PC-3 (cell line): ENCODE measurements around the gene AFF1. TPM values are rescaled to one million over a fixed set of nuclear protein-coding genes. Genes with fewer than 3 reads are reported as not detected.

Experiments used
- ATAC-seq: fragments of 200-7000 bp; cut with Tn5 transposase; 2 replicates; pipeline ENCODE4 v1.9.1; 2020; ENCODE audit warnings: mild to moderate bottlenecking, moderate library complexity
- BruUV-seq: library from RNA; stranded (reverse); fragments of 400-500 nt; replicated peaks from 2 replicates; lab custom pipeline; 2021; lab: Mats Ljungman, UMichigan
- CTCF ChIA-PET: fragments of 300-600 bp; sonication (Branson Sonifier 250); formaldehyde crosslinking; loops from one replicate; lab custom pipeline; 2022; ENCODE audit warnings: antibody characterized with exemption; lab: Charles Lee
- POLR2A ChIA-PET: fragments of 300-600 bp; sonication (Branson Sonifier 250); formaldehyde crosslinking; loops from one replicate; lab custom pipeline; 2022; ENCODE audit warnings: antibody characterized with exemption; ENCODE audit not compliant: unreplicated experiment; lab: Charles Lee
- DNase-seq: peaks from one replicate; pipeline ENCODE4 v3.0.0-alpha.2; 2015
- H2AFZ ChIP-seq: fragments of 300-600 bp; sonication (generic); 2 replicates; pipeline ENCODE4 v1.6.0; 2016; ENCODE audit warnings: antibody characterized with exemption, low read length
- H3F3A ChIP-seq: fragments of 300-600 bp; sonication (generic); one replicate; pipeline ENCODE4 v1.6.0; 2017; ENCODE audit warnings: antibody characterized with exemption, low read length, control low read depth, mild to moderate bottlenecking; ENCODE audit not compliant: unreplicated experiment
- H3K27ac ChIP-seq: fragments of 300-600 bp; sonication (generic); 2 replicates; pipeline ENCODE4 v1.5.1; 2016; ENCODE audit warnings: mild to moderate bottlenecking, low read length
- H3K27me3 ChIP-seq: fragments of 300-600 bp; sonication (generic); 2 replicates; pipeline ENCODE4 v1.6.1; 2016; ENCODE audit warnings: low read length, mixed read lengths
- H3K36me3 ChIP-seq: fragments of 300-600 bp; sonication (generic); 2 replicates; pipeline ENCODE4 v1.6.1; 2016; ENCODE audit warnings: low read depth, mixed run types, low read length, mixed read lengths
- H3K4me1 ChIP-seq: fragments of 300-600 bp; sonication (generic); 2 replicates; pipeline ENCODE4 v1.5.1; 2016; ENCODE audit warnings: low read length; ENCODE audit not compliant: insufficient read depth
- H3K4me2 ChIP-seq: fragments of 300-600 bp; sonication (generic); 2 replicates; pipeline ENCODE4 v1.6.0; 2016; ENCODE audit warnings: low read length
- H3K4me3 ChIP-seq: fragments of 300-600 bp; sonication (generic); 2 replicates; pipeline ENCODE4 v1.5.1; 2016; ENCODE audit warnings: mild to moderate bottlenecking, low read length, mixed read lengths
- H3K79me2 ChIP-seq: fragments of 300-600 bp; sonication (generic); 2 replicates; pipeline ENCODE4 v1.6.1; 2017; ENCODE audit warnings: low read length, mixed read lengths
- H3K9ac ChIP-seq: fragments of 300-600 bp; sonication (generic); 2 replicates; pipeline ENCODE4 v1.6.0; 2016; ENCODE audit warnings: mild to moderate bottlenecking, low read length
- H3K9me2 ChIP-seq: fragments of 300-600 bp; sonication (generic); replicated peaks from 2 replicates; pipeline ENCODE4 v1.6.1; 2016; ENCODE audit warnings: mixed run types, low read length, mixed read lengths
- H3K9me3 ChIP-seq: fragments of 300-600 bp; sonication (generic); 2 replicates; pipeline ENCODE4 v1.6.1; 2016; ENCODE audit warnings: low read length, mixed read lengths
- H4K20me1 ChIP-seq: fragments of 300-600 bp; sonication (generic); 2 replicates; pipeline ENCODE4 v1.6.1; 2016; ENCODE audit warnings: low read length, mixed read lengths
- CTCF ChIP-seq: fragments of 300-600 bp; sonication (generic); conservative IDR thresholded peaks from 2 replicates; pipeline ENCODE4 v1.5.1; 2017; ENCODE audit warnings: antibody characterized with exemption, low read depth, mild to moderate bottlenecking, low read length
- EZH2 ChIP-seq: fragments of 300-600 bp; sonication (generic); IDR thresholded peaks from one replicate; pipeline ENCODE4 v1.6.1; 2017; ENCODE audit warnings: antibody characterized with exemption, mild to moderate bottlenecking, low read length; ENCODE audit not compliant: unreplicated experiment
- EZH2phosphoT487 ChIP-seq: fragments of 300-600 bp; sonication (generic); IDR thresholded peaks from 2 replicates; pipeline ENCODE4 v1.6.1; 2018; ENCODE audit warnings: mild to moderate bottlenecking, antibody characterized with exemption, low read length, borderline replicate concordance
- intact Hi-C: fragments of 100-400 bp; cut with micrococcal nuclease; formaldehyde crosslinking; loops from 2 replicates; pipeline ENCODE4 v1.9.0; 2023
- total RNA-seq: library from RNA; depleted of rRNA; stranded (reverse); fragments of >200 nt; gene quantifications from 2 replicates; pipeline ENCODE4 v1.2.3, GENCODE V29; 2014

AFF1 gene
- total RNA-seq, 1 experiment from 2014 or later = 8.1 TPM

- 0 out of 2 replicates have a peak overlapping the region, but pooled peaks have one; percentile 60 for H3K4me2 ChIP-seq
- no peak for DNase-seq
- no peaks in the 10 kb centered on the region for H4K20me1 ChIP-seq
- H3K4me3 ChIP-seq = no peak overlapping the region
- ChIA-PET POLR2A (no interaction called here), CTCF (no interaction called here)
- TF ChIP-seq EZH2 (no peak), EZH2phosphoT487 (no peak), CTCF (no peak)
- H3K27ac ChIP-seq = no peak overlapping the region
- no peaks in the 10 kb centered on the region for H3F3A ChIP-seq
- H3K36me3 ChIP-seq = no peaks in the 10 kb centered on the region
- H3K9ac ChIP-seq = no peak overlapping the region
- H2AFZ ChIP-seq = no peak overlapping the region
- intact Hi-C loops = no loop called here
- H3K27me3 ChIP-seq = no peaks in the 10 kb centered on the region
- ATAC-seq = no peak
- H3K9me2 ChIP-seq = no peaks in the 10 kb centered on the region
- no peaks in the 10 kb centered on the region for H3K9me3 ChIP-seq
- H3K4me1 ChIP-seq = peaks cover 46% of the 10 kb centered on the region
- peaks cover 23% of the 10 kb centered on the region; the same call in 1 of the 2 replicates for H3K79me2 ChIP-seq
- no TSS peak for BruUV-seq
These were observed 36.5 kb downstream of the AFF1 start for GRCh38 chr4:86971355-86971683.

- BruUV-seq = no TSS peak
- CTCF ChIA-PET = no interaction called here
- peaks cover 59% of the 10 kb centered on the region for H3K4me1 ChIP-seq
These were observed 38.2 kb downstream of the AFF1 start for GRCh38 chr4:86972997-86973396.

More at GRCh38 chr4:86972997-86973396, 38.2 kb downstream of the AFF1 start:
- H3K27me3 ChIP-seq = no peaks in the 10 kb centered on the region
- ATAC-seq (no peak), DNase-seq (peak; percentile 62)
- peak overlapping the region; percentile 25; the same call in 1 of the 2 replicates for H3K27ac ChIP-seq
- POLR2A ChIA-PET = no interaction called here
- no peak overlapping the region for H3K4me3 ChIP-seq
- peaks cover 20% of the 10 kb centered on the region; the same call in 1 of the 2 replicates for H3K79me2 ChIP-seq
- intact Hi-C loops = no loop called here
- no peak overlapping the region for H2AFZ ChIP-seq
- no peaks in the 10 kb centered on the region for H3K9me2 ChIP-seq
- no peaks in the 10 kb centered on the region for H3K9me3 ChIP-seq
- H3K36me3 ChIP-seq = no peaks in the 10 kb centered on the region
- H3K9ac ChIP-seq = no peak overlapping the region
- H4K20me1 ChIP-seq = no peaks in the 10 kb centered on the region
- H3K4me2 ChIP-seq = peak overlapping the region; percentile 48
- no peak for TF ChIP-seq EZH2phosphoT487
- no peak for TF ChIP-seq EZH2
- no peak for TF ChIP-seq CTCF
- H3F3A ChIP-seq = no peaks in the 10 kb centered on the region
